Measurements from ENCODE around the gene PLD6.

The PLD6 gene

GRCh38 chr17:17152385-17152784 is 53.7 kb downstream of the PLD6 start:
- no peak for DNase-seq

GRCh38 chr17:17151962-17152361 is 54.2 kb downstream of the PLD6 start:
- no peak for DNase-seq

GRCh38 chr17:17151541-17151940 is 54.6 kb downstream of the PLD6 start:
- no peak for DNase-seq

- DNase-seq = no peak
Observed at GRCh38 chr17:17151055-17151454, 55.1 kb downstream of the PLD6 start.

Data from effector CD8-positive, alpha-beta T cell (primary cell).